HG02840 (cell line): ENCODE results near the gene IFT122.
"Not testable (repeated sequence)": the region's sequence is repeated elsewhere in the genome, so short reads cannot be mapped to it uniquely, and the experiment has no call there.

ENCODE experiments used
- ATAC-seq: cut with Tn5 transposase; IDR thresholded peaks from one replicate; pipeline ENCODE4 v1.9.1; 2021; ENCODE audit warnings: mild to moderate bottlenecking, moderate library complexity, moderate number of reproducible peaks; ENCODE audit not compliant: unreplicated experiment, low FRiP score

The IFT122 gene

GRCh38 chr3:129463716-129464115 is 23.7 kb downstream of the IFT122 start:
- ATAC-seq: no peak

GRCh38 chr3:129467932-129468331 is 27.9 kb downstream of the IFT122 start:
- no peak for ATAC-seq

DNA sequence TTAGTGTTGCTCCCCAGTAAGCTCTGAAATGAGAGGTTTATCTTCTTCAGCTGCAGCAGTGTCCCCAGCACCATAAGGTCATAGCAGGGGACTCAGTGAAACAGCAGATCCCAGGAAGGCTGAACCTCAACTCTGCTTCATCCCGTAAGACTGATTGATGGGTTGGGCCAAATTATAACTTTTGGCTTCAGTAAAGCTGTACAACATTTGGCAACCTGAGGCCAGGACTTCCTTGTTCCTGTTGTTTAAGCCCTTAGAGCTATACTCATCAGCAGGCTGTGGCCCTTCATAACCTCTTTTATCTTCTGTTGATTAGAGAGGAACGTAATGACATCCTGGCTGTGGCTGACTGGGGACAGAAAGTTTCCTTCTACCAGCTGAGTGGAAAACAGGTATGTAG is 29.0 kb downstream of the IFT122 start:
- ATAC-seq: no peak

- no peak for ATAC-seq
Observed at GRCh38 chr3:129470861-129471260, 30.8 kb downstream of the IFT122 start.

DNA sequence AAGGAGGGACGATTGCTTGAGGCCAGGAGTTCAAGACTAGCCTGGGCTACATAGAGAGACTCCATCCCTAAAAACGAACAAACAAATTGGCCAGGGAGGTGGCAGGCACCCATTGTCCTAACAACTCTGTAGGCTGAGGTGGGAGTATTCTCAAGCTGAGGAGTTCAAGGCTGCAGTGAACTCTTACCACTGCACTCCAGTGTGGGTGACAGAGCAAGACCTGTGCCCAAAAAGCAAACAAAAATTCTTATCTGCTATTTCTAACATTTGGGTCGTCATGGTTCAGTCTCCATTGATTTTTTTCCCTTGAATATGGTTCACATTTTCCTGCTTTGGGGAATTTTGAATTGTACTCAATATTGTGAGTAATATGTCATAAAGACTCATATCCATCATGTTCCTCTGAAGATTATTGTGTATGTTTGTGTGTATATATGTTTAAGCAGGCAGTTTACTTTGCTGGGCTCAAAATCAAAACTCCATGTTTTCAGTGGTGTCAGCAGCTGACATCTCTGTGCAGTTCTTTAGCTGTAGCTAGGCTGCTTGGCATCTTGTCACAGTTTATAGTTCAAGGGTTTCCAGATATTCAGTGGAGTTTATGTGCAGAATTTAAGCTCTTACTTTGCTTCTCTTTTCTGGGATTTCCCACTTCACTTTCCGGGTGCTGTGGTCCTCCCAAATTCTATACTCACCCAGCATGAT is 33.2 kb downstream of the IFT122 start:
- no peak for ATAC-seq

DNA sequence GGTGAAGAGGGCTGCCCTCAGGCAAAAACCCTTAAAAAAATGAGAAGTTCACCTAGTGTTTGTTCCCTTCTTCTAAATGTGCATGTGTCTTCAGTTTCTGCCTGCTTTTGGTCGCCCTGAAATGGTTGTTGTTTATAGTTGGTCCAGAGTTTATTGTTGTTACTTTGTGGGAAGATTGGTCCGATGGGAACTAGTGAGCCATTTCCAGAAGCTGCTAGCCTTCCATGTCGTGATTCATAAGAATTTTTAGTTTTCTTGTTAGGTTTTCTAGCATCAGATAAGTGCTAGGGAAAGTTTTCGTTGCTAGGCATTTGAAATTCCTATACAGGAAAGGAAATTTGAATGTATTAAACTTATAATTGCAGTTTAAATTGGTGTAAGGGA is 33.7 kb downstream of the IFT122 start:
- no peak for ATAC-seq

- ATAC-seq: no peak
Observed at GRCh38 chr3:129474984-129475804, 35.2 kb downstream of the IFT122 start.

GRCh38 chr3:129475863-129476262 is 35.8 kb downstream of the IFT122 start:
- no peak for ATAC-seq

DNA sequence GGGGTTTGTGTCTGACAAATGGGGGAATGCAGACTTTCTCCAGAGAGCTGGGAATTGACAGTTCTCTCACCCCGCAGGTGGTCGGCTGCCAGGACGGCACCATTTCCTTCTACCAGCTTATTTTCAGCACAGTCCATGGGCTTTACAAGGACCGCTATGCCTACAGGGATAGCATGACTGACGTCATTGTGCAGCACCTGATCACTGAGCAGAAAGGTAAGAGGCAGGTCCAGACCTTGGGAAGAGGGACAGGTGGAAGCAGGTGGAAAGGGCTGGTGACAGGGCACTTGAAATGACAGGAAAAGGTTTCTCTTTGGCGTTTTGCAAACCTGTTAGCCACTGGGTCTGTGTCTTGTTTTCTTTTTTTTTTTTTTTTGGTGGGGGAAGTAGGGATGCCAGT is 36.6 kb downstream of the IFT122 start:
- ATAC-seq: no peak

DNA sequence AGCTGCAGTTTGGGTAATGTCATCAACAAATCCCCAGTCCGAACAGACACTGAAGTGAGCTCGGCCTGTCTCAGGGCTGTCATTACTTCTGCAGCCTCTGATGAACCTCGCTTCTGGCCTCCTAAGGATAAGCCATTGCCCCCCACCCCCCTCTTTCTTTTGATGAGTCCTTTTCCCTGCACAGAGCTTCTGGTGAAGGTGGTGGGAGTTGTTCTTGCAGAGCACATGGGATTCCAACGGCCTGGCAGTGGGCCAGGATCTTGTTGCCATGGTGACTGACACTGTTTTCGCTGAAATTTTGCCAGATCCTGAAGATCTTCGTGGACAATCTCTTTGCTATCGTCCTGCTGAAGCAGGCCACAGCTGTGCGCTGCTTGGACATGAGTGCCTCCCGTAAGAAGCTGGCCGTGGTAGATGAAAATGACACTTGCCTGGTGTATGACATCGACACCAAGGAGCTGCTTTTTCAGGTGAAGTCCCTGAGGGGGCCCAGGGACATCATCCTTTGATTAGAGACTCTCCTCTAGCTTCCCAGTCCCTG is 41.3 kb downstream of the IFT122 start:
- not testable (repeated sequence) for ATAC-seq

DNA sequence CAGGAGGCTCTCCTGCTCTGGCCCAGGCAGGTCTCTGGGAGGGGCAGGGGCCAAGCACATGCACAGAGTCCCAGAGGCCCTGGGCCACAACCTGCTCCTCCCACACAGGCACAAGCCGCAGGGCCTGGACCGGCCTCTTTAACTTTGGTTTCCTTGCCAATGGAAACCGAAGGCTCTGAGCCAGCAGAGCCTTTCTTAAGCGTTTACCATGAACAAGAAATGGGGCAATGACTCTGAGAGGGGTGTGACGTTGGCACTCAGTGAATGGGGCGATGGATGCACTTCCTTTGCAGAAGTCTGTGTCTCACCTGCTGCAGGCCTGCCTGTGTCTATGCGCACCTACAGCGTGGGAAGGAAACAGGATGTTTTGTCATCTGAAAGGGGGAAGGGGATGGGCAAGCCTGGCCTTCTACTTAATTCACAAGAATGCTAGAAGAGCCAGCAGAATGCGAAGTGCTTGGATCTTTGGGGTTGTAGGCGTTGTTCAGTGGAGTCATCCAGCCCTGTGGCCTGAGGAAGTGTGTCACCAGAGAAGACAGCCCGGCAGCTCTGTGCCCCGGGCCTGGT is 41.8 kb downstream of the IFT122 start:
- no peak for ATAC-seq

DNA sequence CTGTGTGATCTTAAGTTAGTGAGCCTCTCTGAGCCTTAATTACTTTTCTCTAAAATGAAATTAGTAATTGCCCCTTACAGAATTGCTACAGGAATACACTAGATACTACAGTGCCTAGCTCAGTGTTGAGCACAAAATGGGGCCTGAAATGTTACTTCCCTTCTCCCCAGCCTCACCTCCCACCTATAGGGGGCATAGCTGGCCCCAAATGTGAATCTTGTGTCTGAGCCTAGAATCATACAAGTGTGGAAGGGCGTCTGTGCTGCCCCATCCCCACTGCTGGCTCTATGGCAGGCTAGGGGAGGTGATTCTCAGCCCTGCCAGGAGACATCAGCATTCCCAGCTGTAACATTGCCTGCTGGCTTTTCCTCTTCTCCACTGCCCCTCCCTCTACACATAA is 42.7 kb downstream of the IFT122 start:
- ATAC-seq: no peak

DNA sequence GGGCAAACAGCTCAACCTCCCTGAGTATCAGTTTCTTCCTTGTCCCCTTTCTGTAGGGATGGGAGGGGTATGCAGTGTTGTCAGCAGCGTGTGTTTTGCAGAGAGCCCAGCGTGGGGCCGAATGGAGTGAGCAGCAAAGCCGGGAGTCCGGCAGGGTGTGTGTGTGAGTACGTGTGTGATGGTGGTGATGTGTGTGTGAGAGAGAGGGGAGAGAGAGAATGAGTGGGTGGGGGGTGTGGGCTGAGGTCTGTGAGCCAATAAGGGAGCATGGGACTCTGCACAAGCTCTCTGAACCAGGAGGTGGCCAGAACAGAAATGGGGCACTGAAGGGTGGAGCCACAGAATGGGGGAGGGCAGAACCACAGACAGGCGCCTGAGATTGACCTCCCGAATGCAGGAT is 43.8 kb downstream of the IFT122 start:
- ATAC-seq: no peak

- ATAC-seq: not testable (repeated sequence)
Observed at GRCh38 chr3:129485146-129485545, 45.1 kb downstream of the IFT122 start.

- no peak for ATAC-seq
Observed at GRCh38 chr3:129485721-129486663, 46.0 kb downstream of the IFT122 start.

GRCh38 chr3:129486664-129487035 is 46.6 kb downstream of the IFT122 start:
- no peak for ATAC-seq

- ATAC-seq: no peak
Observed at GRCh38 chr3:129487183-129487867, 47.3 kb downstream of the IFT122 start.

- ATAC-seq: not testable (repeated sequence)
Observed at GRCh38 chr3:129487868-129488335, 47.9 kb downstream of the IFT122 start.

DNA sequence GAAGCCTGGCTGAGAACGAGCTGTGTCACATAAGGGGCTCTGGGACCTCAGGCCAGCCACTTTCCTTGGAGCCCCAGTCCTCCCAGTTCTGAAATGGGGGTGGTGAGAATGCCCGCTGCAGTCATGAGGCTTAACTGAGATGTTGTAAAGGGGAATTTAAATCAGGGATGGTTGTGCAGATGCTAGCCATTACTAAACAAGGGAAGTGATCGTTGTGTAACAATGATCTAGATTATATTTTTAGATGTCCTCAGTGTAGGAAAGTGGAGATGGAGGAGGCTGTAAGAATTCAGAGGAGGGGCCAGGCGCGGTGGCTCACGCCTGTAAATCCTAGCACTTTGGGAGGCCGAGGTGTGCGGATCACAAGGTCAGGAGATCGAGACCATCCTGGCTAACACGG is 49.2 kb downstream of the IFT122 start:
- not testable (repeated sequence) for ATAC-seq

DNA sequence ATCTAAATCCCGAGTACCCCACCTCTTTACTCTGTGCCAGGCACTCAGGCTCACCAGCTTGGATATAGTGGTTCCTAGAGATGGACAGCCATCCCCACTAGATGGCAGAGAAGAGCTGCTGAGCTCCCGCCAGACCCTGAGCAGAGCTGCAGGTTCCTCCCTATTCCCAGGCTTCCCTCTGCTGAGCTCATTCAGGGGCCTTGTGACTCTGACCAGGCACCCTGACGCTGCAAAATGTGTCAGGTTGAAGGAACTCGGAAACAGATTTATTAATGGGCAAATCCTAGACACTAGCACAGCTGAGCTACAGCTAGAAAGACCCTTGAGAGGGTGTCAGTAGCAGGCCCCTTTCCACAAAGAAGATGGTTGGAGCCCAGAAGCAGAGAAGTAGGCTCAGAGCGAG is 50.2 kb downstream of the IFT122 start:
- no peak for ATAC-seq
